M059J (cell line): ENCODE results near the gene TIGD3. TPM values are rescaled to one million over a fixed set of nuclear protein-coding genes. Genes with fewer than 3 reads are reported as not detected.

ENCODE experiments used
- DNase-seq: peaks from one replicate; pipeline ENCODE4 v3.0.0-alpha.2; 2012; ENCODE audit warnings: low read depth
- total RNA-seq: library from RNA; depleted of rRNA; stranded (reverse); fragments of >200 nt; shearing (Covaris generic); gene quantifications from 2 replicates; pipeline ENCODE4 v1.2.3, GENCODE V29; 2014; rRNA removed

The TIGD3 gene
- 1.7 TPM in 1 of 2 replicates, not detected in the other for total RNA-seq

GRCh38 chr11:65354265-65355012 lies at the start of gene TIGD3:
Gene TIGD3, plus strand, starts transcription at chr11:65354751. Its CDS starts 1,058 bp downstream, at chr11:65355809.
- DNase-seq, result peak; percentile 94

- DNase-seq, result peak; percentile 48
Measured at GRCh38 chr11:65305501-65306268, 48.9 kb upstream of the TIGD3 start.

- DNase-seq, result peak; percentile 55
Measured at GRCh38 chr11:65307298-65308229, 47.0 kb upstream of the TIGD3 start.

- peak; percentile 45 for DNase-seq
Measured at GRCh38 chr11:65308281-65308891, 46.2 kb upstream of the TIGD3 start.

- no peak for DNase-seq
Measured at GRCh38 chr11:65309006-65309405, 45.5 kb upstream of the TIGD3 start.

GRCh38 chr11:65310215-65310614 lies 44.3 kb upstream of the TIGD3 start:
- no peak for DNase-seq

GRCh38 chr11:65310736-65311135 lies 43.8 kb upstream of the TIGD3 start:
- DNase-seq, result no peak

- peak; percentile 36 for DNase-seq
Measured at GRCh38 chr11:65311170-65311678, 43.3 kb upstream of the TIGD3 start.

- DNase-seq, result peak; percentile 80
Measured at GRCh38 chr11:65314501-65315203, 39.9 kb upstream of the TIGD3 start, which contains the start of gene CDC42EP2. Gene CDC42EP2, plus strand, starts transcription at chr11:65314866. Its CDS starts 6,033 bp downstream, at chr11:65320899.

GRCh38 chr11:65315204-65315865 lies 39.2 kb upstream of the TIGD3 start:
- peak; percentile 67 for DNase-seq

- DNase-seq, result no peak
Measured at GRCh38 chr11:65315866-65316226, 38.7 kb upstream of the TIGD3 start.

GRCh38 chr11:65316227-65317024 lies 38.1 kb upstream of the TIGD3 start:
- DNase-seq, result no peak

- peak; percentile 58 for DNase-seq
Measured at GRCh38 chr11:65317025-65317786, 37.3 kb upstream of the TIGD3 start.

- no peak for DNase-seq
Measured at GRCh38 chr11:65320386-65321075, 34.0 kb upstream of the TIGD3 start.

GRCh38 chr11:65321076-65321475 lies 33.5 kb upstream of the TIGD3 start:
- DNase-seq, result no peak

- DNase-seq, result no peak
Measured at GRCh38 chr11:65321828-65322485, 32.6 kb upstream of the TIGD3 start.

- no peak for DNase-seq
Measured at GRCh38 chr11:65323813-65324212, 30.7 kb upstream of the TIGD3 start.
